Purkinje cell (primary cell): Measurements from ENCODE around the gene SPATA45. TPM values are rescaled to one million over a fixed set of nuclear protein-coding genes. Genes with fewer than 3 reads are reported as not detected.

Source experiments
- polyA plus RNA-seq: library from polyadenylated mRNA; unstranded; fragments of >200 nt; fragmentation: Nextera tagmentation; gene quantifications from 2 replicates; pipeline ENCODE4 v1.2.1, GENCODE V29; 2014

Gene SPATA45
- 1.7 TPM in 1 of 2 replicates, not detected in the other for polyA plus RNA-seq

GRCh38 chr1:212847549-212847948 lies at the start of gene SPATA45:
Gene SPATA45 (minus strand): TSS chr1:212847649. CDS start chr1:212836149, 11,500 bp downstream.

GRCh38 chr1:212857992-212858460 lies 10.6 kb upstream of the SPATA45 start, which contains the start of gene FLVCR1:
Gene FLVCR1 (plus strand): TSS chr1:212858275. CDS start chr1:212858453, 178 bp downstream.

GRCh38 chr1:212791676-212792395 lies 55.6 kb downstream of the SPATA45 start, which contains the start of the genes NSL1 and TATDN3:
Gene NSL1 (minus strand): TSS chr1:212791777. CDS start chr1:212791763, 14 bp downstream.
Gene TATDN3 (plus strand): TSS chr1:212791894. CDS start chr1:212791922, 28 bp downstream.

Other genes starting within 250 kb of the SPATA45 start
- gene ATF3, start 238.9 kb downstream of the SPATA45 start, polyA plus RNA-seq, result 1.0 and 1.6 TPM in 2 replicates
- gene BATF3, start 147.8 kb downstream of the SPATA45 start, polyA plus RNA-seq, result 17.6 and 18.0 TPM in 2 replicates
- 35.3 and 47.9 TPM in 2 replicates for gene NSL1, start 55.9 kb downstream of the SPATA45 start, polyA plus RNA-seq
- gene TATDN3, start 55.8 kb downstream of the SPATA45 start, polyA plus RNA-seq, result 21.8 and 25.3 TPM in 2 replicates
- gene FLVCR1, start 10.6 kb upstream of the SPATA45 start, polyA plus RNA-seq, result 18.3 and 32.9 TPM in 2 replicates
- 1.1 and 1.6 TPM in 2 replicates for gene VASH2, start 102.9 kb upstream of the SPATA45 start, polyA plus RNA-seq
- 13.5 and 20.6 TPM in 2 replicates for gene ANGEL2, start 168.2 kb upstream of the SPATA45 start, polyA plus RNA-seq
- gene RPS6KC1, start 203.6 kb upstream of the SPATA45 start, polyA plus RNA-seq, result 17.9 and 19.2 TPM in 2 replicates